Activated naive CD8-positive, alpha-beta T cell treated with anti-CD3 and anti-CD28 coated beads for 36 hours (primary cell): Measurements from ENCODE around the gene FOLR1. TPM values are rescaled to one million over a fixed set of nuclear protein-coding genes. Genes with fewer than 3 reads are reported as not detected.

ENCODE experiments used
- DNase-seq: peaks from one replicate; pipeline ENCODE4 v3.0.0; 2021
- H3K27ac Mint-ChIP-seq: one replicate; pipeline ENCODE4 v1.8.0; 2022; ENCODE audit warnings: mild to moderate bottlenecking, moderate library complexity, mixed read lengths
- H3K27me3 Mint-ChIP-seq: one replicate; pipeline ENCODE4 v1.8.0; 2022; ENCODE audit warnings: mild to moderate bottlenecking, mixed read lengths
- H3K36me3 Mint-ChIP-seq: one replicate; pipeline ENCODE4 v1.8.0; 2021; ENCODE audit warnings: mild to moderate bottlenecking, mixed read lengths
- H3K4me1 Mint-ChIP-seq: one replicate; pipeline ENCODE4 v1.8.0; 2021; ENCODE audit warnings: mixed read lengths
- H3K4me3 Mint-ChIP-seq: one replicate; pipeline ENCODE4 v1.8.0; 2022; ENCODE audit warnings: mild to moderate bottlenecking, moderate library complexity, mixed read lengths
- H3K9me3 Mint-ChIP-seq: one replicate; pipeline ENCODE4 v1.8.0; 2022; ENCODE audit warnings: mixed read lengths
- total RNA-seq, 2 experiments: library from RNA; stranded (reverse); gene quantifications; one replicate each; pipeline ENCODE4 v1.2.3, GENCODE V29; 2021

The FOLR1 gene
- total RNA-seq, 2 experiments from 2014 or later, result not detected

DNA sequence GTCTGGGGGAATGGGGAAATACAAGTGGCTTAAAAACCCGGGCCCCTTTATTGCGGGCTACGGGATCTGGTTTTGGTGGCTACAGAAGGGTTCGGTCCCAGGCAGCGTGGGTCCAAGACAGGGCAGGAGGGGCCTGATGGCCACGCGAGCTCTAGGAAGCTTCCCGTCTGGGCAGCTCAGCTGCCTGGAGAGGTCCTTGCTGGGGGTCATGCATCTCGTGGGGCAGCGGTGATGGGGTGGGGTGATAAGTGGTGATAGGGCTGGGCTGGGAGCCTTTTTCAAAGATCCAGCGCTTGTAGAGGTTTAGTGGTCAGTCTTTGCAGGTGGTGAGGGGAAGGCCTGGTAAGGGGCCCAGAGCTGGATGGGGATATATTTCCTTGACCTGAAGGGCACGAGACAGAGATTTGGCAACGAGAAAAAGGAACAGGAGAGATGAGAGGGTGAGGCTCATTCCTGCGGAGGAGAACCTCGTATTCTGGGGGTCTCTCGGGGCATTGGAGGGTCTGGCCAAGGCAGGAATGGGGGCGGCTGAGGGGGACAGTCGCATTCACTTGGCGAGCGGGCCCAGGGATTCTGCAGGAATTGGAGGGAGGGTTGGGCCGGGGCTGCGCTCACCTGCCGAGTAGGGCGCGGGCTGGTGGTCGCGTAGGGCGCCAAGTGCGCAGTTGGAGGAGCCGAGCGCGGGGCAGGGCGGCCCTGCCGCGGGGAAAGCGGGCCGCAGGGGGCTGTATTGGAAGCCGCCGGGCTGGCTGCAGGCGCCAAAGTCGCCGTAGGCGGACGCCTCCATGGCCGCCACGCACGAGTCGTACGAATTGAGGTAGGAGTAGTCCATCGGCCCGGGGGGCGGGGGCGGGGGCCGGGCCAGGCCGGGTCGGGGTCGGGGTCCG is 51.5 kb downstream of the FOLR1 start:
- H3K9me3 Mint-ChIP-seq, result no peaks in the 10 kb centered on the region
- H3K27me3 Mint-ChIP-seq, result peaks cover 46% of the 10 kb centered on the region
- peak overlapping the region; percentile 33 for H3K4me3 Mint-ChIP-seq
- no peak for DNase-seq
- H3K4me1 Mint-ChIP-seq, result peaks cover 24% of the 10 kb centered on the region
- peaks cover 2% of the 10 kb centered on the region for H3K36me3 Mint-ChIP-seq
- no peak overlapping the region for H3K27ac Mint-ChIP-seq

- peak within 1 kb of the TSS; percentile 33 for H3K4me3 Mint-ChIP-seq
- H3K27ac Mint-ChIP-seq, result no peak within 1 kb of the TSS
- peaks cover 20% of the 10 kb centered on the region for H3K4me1 Mint-ChIP-seq
- no peaks in the 10 kb centered on the region for H3K36me3 Mint-ChIP-seq
- no peak for DNase-seq
- no peaks in the 10 kb centered on the region for H3K9me3 Mint-ChIP-seq
- H3K27me3 Mint-ChIP-seq, result peaks cover 42% of the 10 kb centered on the region
Observed at GRCh38 chr11:72244060-72244360, 52.1 kb downstream of the FOLR1 start, which contains the start of gene PHOX2A. Gene PHOX2A, minus strand, starts transcription at chr11:72244176. Its CDS starts 172 bp downstream, at chr11:72244004.

GRCh38 chr11:72244361-72245262 is 52.7 kb downstream of the FOLR1 start:
- Mint-ChIP-seq H3K27me3 (peaks cover 36% of the 10 kb centered on the region), H3K27ac (no peak overlapping the region), H3K9me3 (no peaks in the 10 kb centered on the region), H3K4me1 (peaks cover 18% of the 10 kb centered on the region), H3K36me3 (no peaks in the 10 kb centered on the region), H3K4me3 (no peak overlapping the region)
- DNase-seq, result no peak

- H3K27me3 Mint-ChIP-seq, result peaks cover 33% of the 10 kb centered on the region
- no peak for DNase-seq
- H3K36me3 Mint-ChIP-seq, result no peaks in the 10 kb centered on the region
- no peak overlapping the region for H3K27ac Mint-ChIP-seq
- H3K9me3 Mint-ChIP-seq, result no peaks in the 10 kb centered on the region
- no peak overlapping the region for H3K4me3 Mint-ChIP-seq
- H3K4me1 Mint-ChIP-seq, result peaks cover 17% of the 10 kb centered on the region
Observed at GRCh38 chr11:72245263-72245816, 53.4 kb downstream of the FOLR1 start.

Other genes with a start within 250 kb of the FOLR1 start
- gene IL18BP, start 193.2 kb upstream of the FOLR1 start, total RNA-seq, result 1 to 10 TPM; 6.9 to 7.4 TPM
- gene NUMA1, start 111.6 kb upstream of the FOLR1 start, total RNA-seq, result 100 to 1,000 TPM; 120 to 121 TPM
- 10 to 100 TPM in 1 of 2 experiments, 1 to 10 TPM in 1; 7.0 to 10.0 TPM for gene LRRC51, start 111.3 kb upstream of the FOLR1 start, total RNA-seq
- 10 to 100 TPM; 65.5 to 66.2 TPM for gene LAMTOR1, start 88.8 kb upstream of the FOLR1 start, total RNA-seq
- not detected for gene TOMT, start 86.2 kb upstream of the FOLR1 start, total RNA-seq
- 10 to 100 TPM; 70.4 to 71.8 TPM for gene ANAPC15, start 79.4 kb upstream of the FOLR1 start, total RNA-seq
- not detected for gene FOLR3, start 56.4 kb upstream of the FOLR1 start, total RNA-seq
- not detected for gene FOLR2, start 24.7 kb downstream of the FOLR1 start, total RNA-seq
- 10 to 100 TPM; 69.5 to 71.2 TPM for gene INPPL1, start 32.6 kb downstream of the FOLR1 start, total RNA-seq
- gene PHOX2A, start 52.0 kb downstream of the FOLR1 start, total RNA-seq, result not detected
- gene CLPB, start 242.4 kb downstream of the FOLR1 start, total RNA-seq, result 10 to 100 TPM; 37.8 to 39.2 TPM